GM12801 (cell line): Measurements from ENCODE around the gene MYH10.

Experiments
- CTCF ChIP-seq: IDR thresholded peaks from one replicate; pipeline ENCODE4 v1.5.1; 2011; ENCODE audit warnings: control low read depth; ENCODE audit not compliant: insufficient read length; ENCODE audit errors: extremely low read depth

Gene MYH10

GRCh38 chr17:8500609-8501008 is 129.9 kb downstream of the MYH10 start:
- no peak for TF ChIP-seq CTCF

GRCh38 chr17:8499614-8500013 is 130.9 kb downstream of the MYH10 start:
- no peak for TF ChIP-seq CTCF

GRCh38 chr17:8499171-8499570 is 131.4 kb downstream of the MYH10 start:
- TF ChIP-seq CTCF: no peak

GRCh38 chr17:8496081-8496480 is 134.4 kb downstream of the MYH10 start:
- no peak for TF ChIP-seq CTCF

- no peak for TF ChIP-seq CTCF
Measured at GRCh38 chr17:8494506-8495111, 135.9 kb downstream of the MYH10 start.

- no peak for TF ChIP-seq CTCF
Measured at GRCh38 chr17:8494021-8494420, 136.5 kb downstream of the MYH10 start.

- no peak for TF ChIP-seq CTCF
Measured at GRCh38 chr17:8492121-8492520, 138.4 kb downstream of the MYH10 start.
